Endothelial cell of umbilical vein (primary cell): Measurements from ENCODE around the gene FAM222A. TPM values are rescaled to one million over a fixed set of nuclear protein-coding genes. Genes with fewer than 3 reads are reported as not detected.

Experiments
- BruUV-seq: library from RNA; stranded (reverse); fragments of 400-500 nt; replicated peaks from 2 replicates; lab custom pipeline; 2021; lab: Mats Ljungman, UMichigan
- CTCF ChIA-PET: fragments of 300-600, 350-600 bp; sonication (Branson Sonifier 250); formaldehyde crosslinking; loops from one replicate; lab custom pipeline; 2021; ENCODE audit warnings: antibody characterized with exemption, inconsistent platforms; lab: Charles Lee
- POLR2A ChIA-PET: fragments of 300-600, 350-600 bp; sonication (Branson Sonifier 250); formaldehyde crosslinking; loops from one replicate; lab custom pipeline; 2021; ENCODE audit warnings: antibody characterized with exemption, inconsistent platforms; lab: Charles Lee
- DNase-seq: peaks from one replicate; pipeline ENCODE4 v3.0.0-alpha.2; 2011; ENCODE audit warnings: low read depth, low spot score
- FAIRE-seq: peaks from 2 replicates; lab custom pipeline; 2011; peaks lifted over from hg19 to GRCh38; lab: Jason Lieb, UNC
- H2AFZ ChIP-seq: 2 replicates; pipeline ENCODE4 v1.6.0; 2012; ENCODE audit warnings: low read depth, low read length, control low read depth, inconsistent platforms
- H3K27ac ChIP-seq: 2 replicates; pipeline ENCODE4 v1.5.1; 2011; ENCODE audit warnings: low read depth, mild to moderate bottlenecking, control low read depth, low read length, moderate library complexity; ENCODE audit not compliant: insufficient read depth
- H3K27me3 ChIP-seq, 2 experiments: 2 replicates each; pipeline versions ENCODE4 v1.6.0 to v1.6.1; 2011; ENCODE audit warnings: low read length in 2 of 2, mixed read lengths in 1 of 2; ENCODE audit not compliant: control insufficient read depth in 2 of 2, insufficient read depth in 2 of 2
- H3K36me3 ChIP-seq, 2 experiments: 2 replicates in 1 of 2; 3 replicates in 1 of 2; pipeline ENCODE4 v1.5.1; 2011; ENCODE audit warnings: low read length in 2 of 2, mild to moderate bottlenecking in 1 of 2, moderate library complexity in 1 of 2; ENCODE audit not compliant: control insufficient read depth in 2 of 2, insufficient read depth in 2 of 2; ENCODE audit errors: extremely low read depth in 1 of 2
- H3K4me1 ChIP-seq: 3 replicates; pipeline ENCODE4 v1.5.1; 2011; ENCODE audit warnings: mild to moderate bottlenecking, low read length; ENCODE audit not compliant: control insufficient read depth, insufficient read depth; ENCODE audit errors: extremely low read depth
- H3K4me2 ChIP-seq: 2 replicates; pipeline ENCODE4 v1.6.1; 2011; ENCODE audit warnings: low read length, control low read depth, mixed read lengths; ENCODE audit not compliant: insufficient read depth
- H3K4me3 ChIP-seq, 3 experiments: fragments of 200-600 bp in 1 of 3; sonication (generic), shearing (Covaris generic) in 1 of 3; replicated peaks in 1 of 3; 2 replicates each; pipeline ENCODE4 v1.5.1; 2011 to 2016; ENCODE audit warnings: control low read depth in 3 of 3, low read length in 3 of 3, mild to moderate bottlenecking in 2 of 3, inconsistent platforms in 1 of 3, low read depth in 1 of 3, moderate library complexity in 1 of 3; ENCODE audit not compliant: insufficient read depth in 1 of 3
- H3K79me2 ChIP-seq: 2 replicates; pipeline ENCODE4 v1.6.0; 2012; ENCODE audit warnings: low read length, inconsistent platforms; ENCODE audit not compliant: control insufficient read depth, insufficient read depth
- H3K9ac ChIP-seq: replicated peaks from 2 replicates; pipeline ENCODE3; 2011; ENCODE audit warnings: low read length, control low read depth; ENCODE audit not compliant: insufficient read depth; ENCODE audit errors: extremely low read depth
- H3K9me1 ChIP-seq: replicated peaks from 3 replicates; pipeline ENCODE4 v1.6.0; 2011; ENCODE audit warnings: mild to moderate bottlenecking, low read length; ENCODE audit not compliant: control insufficient read depth, insufficient read depth; ENCODE audit errors: extremely low read depth
- H3K9me3 ChIP-seq: replicated peaks from 2 replicates; pipeline ENCODE4 v1.5.1; 2012; ENCODE audit warnings: low read length, inconsistent platforms; ENCODE audit not compliant: control insufficient read depth, insufficient read depth
- H4K20me1 ChIP-seq: replicated peaks from 2 replicates; pipeline ENCODE3; 2011; ENCODE audit warnings: mild to moderate bottlenecking, low read length; ENCODE audit not compliant: control insufficient read depth, insufficient read depth; ENCODE audit errors: extremely low read depth
- CTCF ChIP-seq, 2 donors: IDR thresholded peaks; 1 replicate in 1 of 2; 2 replicates in 1 of 2; pipeline ENCODE4 v1.5.1; 2011; ENCODE audit warnings: low read length in 2 of 2, mild to moderate bottlenecking in 2 of 2, moderate library complexity in 2 of 2, control low read depth in 1 of 2, inconsistent platforms in 1 of 2, low read depth in 1 of 2; ENCODE audit not compliant: insufficient read depth in 1 of 2; ENCODE audit errors: extremely low read depth in 1 of 2
- EZH2 ChIP-seq: IDR thresholded peaks from 2 replicates; pipeline ENCODE4 v1.6.1; 2012; ENCODE audit warnings: borderline replicate concordance, low read depth, mild to moderate bottlenecking, moderate library complexity, low read length, inconsistent platforms; ENCODE audit not compliant: severe bottlenecking
- FOS ChIP-seq: IDR thresholded peaks from 2 replicates; pipeline ENCODE4 v1.6.1; 2011; ENCODE audit warnings: mild to moderate bottlenecking, low read length, moderate library complexity, borderline replicate concordance; ENCODE audit not compliant: insufficient read depth
- GATA2 ChIP-seq: IDR thresholded peaks from 2 replicates; pipeline ENCODE4 v1.7.0; 2011; ENCODE audit warnings: low read depth, mild to moderate bottlenecking, moderate library complexity, mixed read lengths, low read length; ENCODE audit not compliant: insufficient read length, insufficient read depth
- JUN ChIP-seq: IDR thresholded peaks from 2 replicates; pipeline ENCODE4 v1.6.1; 2011; ENCODE audit warnings: borderline replicate concordance, low read depth; ENCODE audit not compliant: insufficient read length, insufficient read depth
- MAX ChIP-seq: IDR thresholded peaks from 2 replicates; pipeline ENCODE4 v1.6.1; 2011; ENCODE audit not compliant: insufficient read depth, insufficient read length
- MYC ChIP-seq: IDR thresholded peaks from one replicate; pipeline ENCODE4 v1.6.1; 2011; ENCODE audit warnings: mild to moderate bottlenecking, low read depth, low read length
- POLR2A ChIP-seq: IDR thresholded peaks from 2 replicates; pipeline ENCODE4 v1.6.1; 2012; ENCODE audit warnings: low read depth, mild to moderate bottlenecking, control low read depth, low read length
- POLR2AphosphoS5 ChIP-seq: IDR thresholded peaks from 2 replicates; pipeline ENCODE4 v1.6.1; 2012; ENCODE audit warnings: low read depth, mild to moderate bottlenecking, control low read depth, low read length, moderate library complexity; ENCODE audit not compliant: insufficient read depth
- dilution Hi-C: fragments of 300-500 bp; cut with MboI; formaldehyde crosslinking; loops from one replicate; pipeline ENCODE4 v1.15.0; 2019; ENCODE audit warnings: low sequenced_read_pairs; ENCODE audit not compliant: extremely low pct_ligation_motif_present
- intact Hi-C: fragments of 100-400 bp; cut with micrococcal nuclease; formaldehyde crosslinking; loops from one replicate; pipeline ENCODE4 v1.10.0; 2022
- polyA plus RNA-seq, 4 experiments: library from polyadenylated mRNA; depleted of rRNA in 3 of 4; stranded (reverse) in 3 of 4; unstranded in 1 of 4; fragments of >200 nt; gene quantifications; 2 replicates each; pipeline versions ENCODE4 v1.2.1 to v1.2.3, GENCODE V29; 2011 to 2012; ENCODE audit warnings: missing spikeins in 1 of 4
- total RNA-seq: library from RNA; stranded (reverse); gene quantifications from 2 replicates; pipeline ENCODE4 v1.2.3, GENCODE V29; 2021

The FAM222A gene
- total and polyA plus RNA-seq, 2 donors (not counting 3 experiments of a cell fraction or from before 2014, with no cell fraction given), result 0.62 to 1.7 TPM

- Histone ChIP-seq H3K79me2 (no peaks in the 10 kb centered on the region), H3K9me3 (no peaks in the 10 kb centered on the region), H3K9me1 (no peaks in the 10 kb centered on the region), H3K4me2 (no peak overlapping the region), H2AFZ (no peak overlapping the region), H4K20me1 (no peaks in the 10 kb centered on the region), H3K27me3 (peaks cover 21 to 29% of the 10 kb centered on the region in 2 experiments), H3K36me3 (no peaks in the 10 kb centered on the region), H3K4me3 (no peak overlapping the region), H3K4me1 (no peaks in the 10 kb centered on the region), H3K9ac (no peak overlapping the region), H3K27ac (no peak overlapping the region)
- DNase-seq, result no peak
- dilution Hi-C loops (no loop called here), intact Hi-C loops (loop anchor here (5.0 to 10.0 kb wide), 2 partner anchors 61 to 142 kb away; partner anchors contain the start of genes MMAB and MVK)
- TF ChIP-seq CTCF (IDR thresholded peaks at IDR 0.05; ENCODE audit: extremely low read depth in 1 of 2, insufficient read depth in 1 of 2, low read depth in 1 of 2, low read length in 2 of 2) (no peak), GATA2 (no peak), EZH2 (no peak), MYC (no peak), POLR2AphosphoS5 (no peak), FOS (no peak), JUN (no peak), MAX (no peak), POLR2A (no peak)
- CTCF ChIA-PET, result interaction anchor here (1.1 kb wide), 1 partner anchor 9 kb away, joined by 3 read pairs; no protein-coding TSS in a partner anchor
- POLR2A ChIA-PET, result no interaction called here
- FAIRE-seq, result no peak
- BruUV-seq, result no TSS peak
These were observed 3.1 kb downstream of the FAM222A start for GRCh38 chr12:109716512-109717389.
